Measurements from ENCODE around the gene SLX9.

SLX9 gene

GRCh38 chr21:44996501-44996921, 56.7 kb downstream of the SLX9 start:
- DNase-seq (ENCODE audit: low read depth): no peak
- no peak for TF ChIP-seq CTCF (conservative IDR thresholded peaks at IDR 0.05; ENCODE audit: low read length)
- no peak overlapping the region for H3K4me3 ChIP-seq (ENCODE audit: low read length)

GRCh38 chr21:44996983-44997936, 57.4 kb downstream of the SLX9 start:
- no peak overlapping the region for H3K4me3 ChIP-seq (ENCODE audit: low read length)
- DNase-seq (ENCODE audit: low read depth): no peak
- no peak for TF ChIP-seq CTCF (conservative IDR thresholded peaks at IDR 0.05; ENCODE audit: low read length)

GRCh38 chr21:44998086-44998620, 58.3 kb downstream of the SLX9 start:
- H3K4me3 ChIP-seq (ENCODE audit: low read length): no peak overlapping the region
- TF ChIP-seq CTCF (conservative IDR thresholded peaks at IDR 0.05; ENCODE audit: low read length): no peak
- no peak for DNase-seq (ENCODE audit: low read depth)

GRCh38 chr21:44998621-44999427, 59.0 kb downstream of the SLX9 start:
- DNase-seq (ENCODE audit: low read depth): no peak
- H3K4me3 ChIP-seq (ENCODE audit: low read length): no peak overlapping the region
- no peak for TF ChIP-seq CTCF (conservative IDR thresholded peaks at IDR 0.05; ENCODE audit: low read length)

- no peak overlapping the region for H3K4me3 ChIP-seq (ENCODE audit: low read length)
- TF ChIP-seq CTCF (conservative IDR thresholded peaks at IDR 0.05; ENCODE audit: low read length): no peak
- no peak for DNase-seq (ENCODE audit: low read depth)
Measured at GRCh38 chr21:44999428-44999971, 59.7 kb downstream of the SLX9 start.

GRCh38 chr21:44999972-45000636, 60.3 kb downstream of the SLX9 start:
- TF ChIP-seq CTCF (conservative IDR thresholded peaks at IDR 0.05; ENCODE audit: low read length): no peak
- DNase-seq (ENCODE audit: low read depth): no peak
- no peak overlapping the region for H3K4me3 ChIP-seq (ENCODE audit: low read length)
